ENCODE results near the gene USP22. TPM values are rescaled to one million over a fixed set of nuclear protein-coding genes. Genes with fewer than 3 reads are reported as not detected.

The USP22 gene
- total and polyA plus RNA-seq, 2 of the 8 experiments (the other 6 are each of a cell fraction or from before 2014, with no cell fraction given), result 221 to 316 TPM

GRCh38 chr17:21015564-21015963 lies 27.2 kb downstream of the USP22 start (continued):
- no peak for TF ChIP-seq CHD7 (IDR thresholded peaks at IDR 0.05; ENCODE audit: insufficient replicate concordance, low read length)
- TF ChIP-seq CBX5 (IDR thresholded peaks at IDR 0.05; ENCODE audit: low read depth, low read length), result no peak
- no peak for TF ChIP-seq CBX8 (IDR thresholded peaks at IDR 0.05; ENCODE audit: borderline replicate concordance, low read depth, low read length)
- TF ChIP-seq GTF2F1 (IDR thresholded peaks at IDR 0.05; ENCODE audit: borderline replicate concordance, low read depth, low read length), result no peak
- TF ChIP-seq CEBPB (IDR thresholded peaks at IDR 0.05; ENCODE audit: low read depth, low read length), result no peak
- TF ChIP-seq HDAC2 (IDR thresholded peaks at IDR 0.05; ENCODE audit: borderline replicate concordance in 1 of 2, low read depth in 2 of 2, low read length in 2 of 2), result no peak
- TF ChIP-seq, protein P1, sequence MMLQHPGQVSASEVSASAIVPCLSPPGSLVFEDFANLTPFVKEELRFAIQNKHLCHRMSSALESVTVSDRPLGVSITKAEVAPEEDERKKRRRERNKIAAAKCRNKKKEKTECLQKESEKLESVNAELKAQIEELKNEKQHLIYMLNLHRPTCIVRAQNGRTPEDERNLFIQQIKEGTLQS (IDR thresholded peaks at IDR 0.05; ENCODE audit: insufficient read depth, low read depth, low read length), result no peak
- TF ChIP-seq SUZ12 (IDR thresholded peaks at IDR 0.05; ENCODE audit: low read length), result no peak
- no peak for TF ChIP-seq FOSL1 (IDR thresholded peaks at IDR 0.05; ENCODE audit: insufficient read depth, low read depth, low read length)
- no peak for TF ChIP-seq KDM5A (IDR thresholded peaks at IDR 0.05; ENCODE audit: low read length)
- TF ChIP-seq NRF1 (IDR thresholded peaks at IDR 0.05; ENCODE audit: low read depth, low read length), result no peak

Measured in H1 (cell line).